GM21717 (cell line): ENCODE data around the gene MAOA.
"Not testable (repeated sequence)": the region's sequence is repeated elsewhere in the genome, so short reads cannot be mapped to it uniquely, and the experiment has no call there.

ENCODE experiments used
- ATAC-seq: cut with Tn5 transposase; IDR thresholded peaks from one replicate; pipeline ENCODE4 v1.9.1; 2021; ENCODE audit warnings: mild to moderate bottlenecking, moderate library complexity; ENCODE audit not compliant: unreplicated experiment

The MAOA gene

GRCh38 chrX:43661521-43662240, 5.6 kb downstream of the MAOA start:
- ATAC-seq: no peak

GRCh38 chrX:43663173-43663572, 7.1 kb downstream of the MAOA start:
- ATAC-seq: no peak

- ATAC-seq: no peak
Measured at GRCh38 chrX:43664258-43664657, 8.2 kb downstream of the MAOA start.

DNA sequence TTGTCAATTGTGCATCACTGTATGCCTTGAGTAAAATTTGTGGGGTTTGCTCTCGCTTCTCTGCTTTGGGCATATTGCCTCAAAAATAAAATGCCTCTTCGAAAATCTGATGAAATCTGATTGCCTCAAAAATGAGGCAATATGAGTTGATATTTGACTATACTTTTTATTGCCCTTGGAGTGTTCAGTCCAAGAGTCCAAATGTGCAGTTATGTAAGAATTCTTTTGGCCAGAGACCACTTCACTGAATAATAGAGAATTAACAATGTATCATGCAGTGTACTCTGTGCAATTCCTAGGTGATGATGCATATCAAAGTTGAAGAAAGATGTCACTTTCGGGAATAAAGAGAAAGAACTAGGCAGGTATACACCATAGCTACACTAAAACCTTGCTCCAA, 8.6 kb downstream of the MAOA start:
- ATAC-seq: no peak

DNA sequence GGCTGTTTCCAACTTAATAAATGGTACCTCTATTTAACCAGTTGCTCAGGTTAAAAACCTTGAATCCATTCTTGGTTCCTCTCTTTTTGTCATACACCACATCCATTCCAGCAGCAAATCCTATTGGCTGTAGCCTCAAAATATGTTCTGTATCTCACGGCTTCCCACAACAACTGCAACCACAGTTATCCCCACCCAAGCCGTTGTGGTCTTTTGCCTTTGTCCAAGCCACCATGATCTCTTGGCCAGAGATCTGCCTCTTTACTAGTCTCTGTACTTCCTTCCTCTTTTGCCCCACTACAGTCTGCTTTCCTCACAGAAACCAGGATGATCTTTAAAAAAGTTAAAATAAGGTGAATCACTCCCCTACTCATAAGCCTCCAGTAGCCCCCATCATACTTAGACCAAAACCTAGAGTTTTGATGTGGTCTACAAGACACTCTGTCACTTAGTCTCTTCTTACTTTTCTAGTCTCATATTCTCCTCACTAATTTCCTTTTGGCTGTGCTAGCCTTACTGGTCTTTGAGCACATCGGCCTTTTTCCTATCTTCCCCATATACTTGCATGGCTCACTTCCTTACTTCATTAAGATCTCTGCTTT, 10.3 kb downstream of the MAOA start:
- no peak for ATAC-seq

DNA sequence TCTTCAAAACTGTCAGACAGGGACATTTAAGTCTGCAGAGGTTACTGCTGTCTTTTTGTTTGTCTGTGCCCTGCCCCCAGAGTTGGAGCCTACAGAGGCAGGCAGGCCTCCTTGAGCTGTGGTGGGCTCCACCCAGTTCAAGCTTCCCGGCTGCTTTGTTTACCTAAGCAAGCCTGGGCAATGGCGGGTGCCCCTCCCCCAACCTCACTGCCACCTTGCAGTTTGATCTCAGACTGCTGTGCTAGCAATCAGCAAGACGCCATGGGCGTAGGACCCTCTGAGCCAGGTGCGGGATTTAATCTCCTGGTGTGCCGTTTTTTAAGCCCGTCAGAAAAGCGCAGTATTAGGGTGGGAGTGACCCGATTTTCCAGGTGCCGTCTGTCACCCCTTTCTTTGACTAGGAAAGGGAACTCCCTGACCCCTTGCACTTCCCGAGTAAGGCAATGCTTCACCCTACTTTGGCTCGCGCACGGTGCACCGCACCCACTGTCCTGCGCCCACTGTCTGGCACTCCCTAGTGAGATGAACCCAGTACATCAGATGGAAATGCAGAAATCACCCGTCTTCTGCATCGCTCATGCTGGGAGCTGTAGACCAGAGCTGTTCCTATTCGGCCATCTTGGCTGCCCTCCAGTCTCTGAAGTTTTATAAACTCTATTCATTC, 20.0 kb downstream of the MAOA start:
- not testable (repeated sequence) for ATAC-seq

- no peak for ATAC-seq
Measured at GRCh38 chrX:43676971-43677572, 21.0 kb downstream of the MAOA start.

- ATAC-seq: no peak
Measured at GRCh38 chrX:43677993-43678392, 21.9 kb downstream of the MAOA start.

DNA sequence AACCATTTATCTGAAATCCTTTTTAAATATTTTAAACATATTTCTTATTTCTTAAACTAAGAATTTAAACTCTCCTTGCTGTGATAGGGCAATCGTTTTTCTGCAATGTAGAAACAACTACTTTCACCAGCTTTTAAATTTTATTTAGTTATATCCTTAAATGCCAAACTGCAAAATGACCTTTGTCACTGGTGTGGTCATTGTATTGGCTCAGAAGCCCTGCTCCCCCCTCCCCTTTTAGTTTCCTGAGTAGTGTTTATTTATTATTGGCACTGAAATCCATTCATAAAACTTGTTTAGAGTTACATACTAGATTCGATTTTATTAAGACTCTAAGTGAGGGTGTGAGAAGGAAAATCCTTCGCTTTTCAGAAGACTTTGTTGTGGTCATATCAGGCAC, 23.0 kb downstream of the MAOA start:
- ATAC-seq: no peak

GRCh38 chrX:43679778-43680177, 23.7 kb downstream of the MAOA start:
- ATAC-seq: no peak

DNA sequence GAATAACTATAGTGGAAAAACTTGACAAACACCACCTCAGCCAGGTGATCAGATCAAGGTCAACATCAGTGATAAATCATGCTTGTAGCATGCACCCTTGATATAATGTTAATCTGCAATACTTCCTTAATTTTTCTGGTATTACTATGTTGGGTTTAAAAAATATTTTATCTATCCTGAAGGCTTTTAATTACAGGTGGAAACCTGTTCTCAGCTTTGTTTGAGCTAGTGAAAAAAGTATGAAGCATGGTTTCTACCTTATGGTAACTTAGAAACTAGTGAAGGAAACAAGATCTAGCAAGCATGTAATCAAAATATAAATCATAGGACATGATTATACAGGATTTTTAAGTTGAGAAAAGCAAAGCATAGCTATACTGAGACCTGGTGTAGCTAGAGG, 26.6 kb downstream of the MAOA start:
- ATAC-seq: no peak

DNA sequence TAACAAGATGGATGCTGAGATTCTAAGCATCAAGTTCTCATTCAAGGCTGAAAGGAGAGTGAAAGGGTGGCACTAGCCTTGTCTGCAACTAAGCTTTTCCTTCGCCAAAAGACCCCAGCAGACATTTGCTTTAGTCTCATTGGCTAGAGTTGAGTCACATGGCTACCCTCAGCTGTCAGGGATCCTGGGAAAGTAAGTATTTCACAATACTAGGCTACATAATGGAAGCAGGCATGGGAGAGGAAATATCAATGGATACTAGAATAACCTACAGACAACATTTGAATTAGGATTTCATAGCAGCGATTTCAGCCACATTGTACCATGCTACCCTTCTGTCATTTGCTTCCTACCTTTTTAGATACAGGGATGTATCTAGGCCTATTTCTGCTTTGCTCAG, 29.1 kb downstream of the MAOA start:
- no peak for ATAC-seq

DNA sequence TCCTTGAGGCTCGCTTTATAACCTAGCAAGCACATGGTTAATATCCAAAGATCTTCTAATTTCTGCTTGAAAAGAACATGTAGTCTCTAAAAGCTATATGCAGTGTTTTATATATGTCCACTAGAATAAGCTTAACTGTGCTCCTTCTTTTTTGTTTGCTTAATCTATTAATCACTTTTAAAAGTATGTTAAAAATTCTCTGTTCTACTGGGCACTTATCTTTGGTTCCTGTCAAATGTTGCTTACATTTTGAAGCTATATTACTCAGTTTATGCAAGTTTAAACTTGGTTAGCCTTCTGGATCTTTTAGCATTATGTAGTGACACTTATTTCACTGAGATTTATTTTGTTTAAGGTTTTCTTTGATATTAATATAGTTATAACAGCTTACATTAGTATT, 32.5 kb downstream of the MAOA start:
- no peak for ATAC-seq

GRCh38 chrX:43693602-43694406, 37.7 kb downstream of the MAOA start:
- ATAC-seq: no peak

GRCh38 chrX:43699475-43699874, 43.4 kb downstream of the MAOA start:
- ATAC-seq: no peak

GRCh38 chrX:43702079-43702524, 46.0 kb downstream of the MAOA start:
- no peak for ATAC-seq

- no peak for ATAC-seq
Measured at GRCh38 chrX:43702660-43703059, 46.6 kb downstream of the MAOA start.

GRCh38 chrX:43703211-43703791, 47.2 kb downstream of the MAOA start:
- ATAC-seq: no peak

DNA sequence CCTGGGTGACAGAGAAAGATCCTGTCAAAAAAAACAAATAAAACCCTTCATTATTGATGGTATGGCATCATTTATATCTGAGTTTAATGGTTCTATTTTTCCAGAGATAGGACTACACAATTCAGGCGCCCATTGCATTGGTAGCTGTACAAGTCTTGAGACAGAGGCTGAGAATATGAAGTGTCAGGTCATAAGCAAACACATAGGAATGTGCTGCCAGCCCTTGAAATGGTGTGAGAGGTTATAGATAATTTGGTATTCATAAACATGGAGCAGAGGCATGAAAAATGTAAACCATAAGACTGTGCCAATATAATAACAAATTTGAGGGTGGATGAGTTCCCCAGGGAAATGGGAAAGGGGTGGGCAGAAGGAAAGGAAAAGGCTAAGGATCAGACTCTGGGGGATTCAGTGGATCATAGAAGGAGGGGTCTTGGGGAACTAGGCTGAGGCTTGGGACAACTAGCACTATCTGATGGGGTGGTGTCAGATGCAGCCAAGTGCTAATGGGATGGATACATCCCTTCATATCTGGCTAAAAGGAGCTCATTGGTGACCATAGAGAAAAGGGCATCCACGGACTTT, 50.8 kb downstream of the MAOA start:
- no peak for ATAC-seq

DNA sequence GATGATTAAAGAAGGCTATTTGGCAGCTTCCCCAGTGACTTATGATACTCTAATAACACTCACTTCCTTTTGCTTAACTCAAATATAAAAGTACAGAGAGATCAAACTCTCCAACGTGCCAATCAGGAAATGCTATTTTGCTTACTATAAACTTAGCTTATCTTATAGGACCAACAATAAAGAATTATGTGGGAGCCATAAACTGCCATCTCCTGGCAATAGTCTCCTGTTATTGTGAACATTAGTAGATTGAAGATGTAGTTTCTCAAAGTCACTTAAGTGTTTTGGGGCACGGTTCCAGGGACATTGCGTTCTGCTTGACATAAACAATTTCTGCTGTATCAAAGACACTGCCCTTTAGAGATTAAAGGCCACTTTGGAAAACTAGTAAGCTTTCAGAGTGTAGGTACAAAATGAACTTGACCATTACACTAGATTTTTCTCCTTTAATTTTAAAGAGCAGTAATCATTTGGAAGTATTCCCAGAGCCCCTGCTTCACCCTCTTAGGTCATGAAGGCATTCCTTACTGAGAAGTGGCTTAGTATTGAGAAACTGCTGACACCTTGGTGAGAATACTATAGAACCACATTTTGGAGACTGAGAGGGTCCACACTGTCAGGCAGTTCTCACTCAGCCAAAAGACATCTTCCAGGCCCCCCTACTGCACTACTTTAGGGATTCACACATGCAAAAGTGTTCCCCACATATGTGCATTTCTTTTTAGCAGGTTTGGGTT, 51.9 kb downstream of the MAOA start:
- ATAC-seq: no peak
